Endothelial cell (in vitro differentiated cells): Measurements from ENCODE around the gene TSR3. TPM values are rescaled to one million over a fixed set of nuclear protein-coding genes. Genes with fewer than 3 reads are reported as not detected.
A peak's percentile ranks its signal among the peaks of the same experiment; 100 is the strongest.

Experiments used
- DNase-seq: peaks from one replicate; pipeline ENCODE4 v3.0.0; 2021; ENCODE audit warnings: low spot score
- H3K27ac Mint-ChIP-seq: one replicate; pipeline ENCODE4 v1.8.0; 2021; ENCODE audit warnings: mixed read lengths, inconsistent platforms; ENCODE audit not compliant: unreplicated experiment
- H3K27me3 Mint-ChIP-seq: one replicate; pipeline ENCODE4 v1.8.0; 2021; ENCODE audit warnings: mild to moderate bottlenecking, moderate library complexity, mixed read lengths, inconsistent platforms; ENCODE audit not compliant: unreplicated experiment
- H3K36me3 Mint-ChIP-seq: one replicate; pipeline ENCODE4 v1.8.0; 2021; ENCODE audit warnings: mild to moderate bottlenecking, low read depth, mixed read lengths, inconsistent platforms; ENCODE audit not compliant: unreplicated experiment
- H3K4me1 Mint-ChIP-seq: one replicate; pipeline ENCODE4 v1.8.0; 2021; ENCODE audit warnings: mild to moderate bottlenecking, mixed read lengths, inconsistent platforms; ENCODE audit not compliant: unreplicated experiment
- H3K4me3 Mint-ChIP-seq: one replicate; pipeline ENCODE4 v1.8.0; 2021; ENCODE audit warnings: mild to moderate bottlenecking, mixed read lengths, inconsistent platforms; ENCODE audit not compliant: unreplicated experiment
- H3K9me3 Mint-ChIP-seq: one replicate; pipeline ENCODE4 v1.8.0; 2021; ENCODE audit warnings: mixed read lengths, inconsistent platforms; ENCODE audit not compliant: unreplicated experiment
- CTCF ChIP-seq: fragments of 200-600 bp; sonication (generic); IDR thresholded peaks from one replicate; pipeline ENCODE4 v1.5.0; 2021; ENCODE audit warnings: antibody characterized with exemption; ENCODE audit not compliant: unreplicated experiment
- total RNA-seq: library from RNA; stranded (reverse); fragmentation: NEBNext Ultra II Directional; extraction: Animal tissue kit (Norgen Biotek cat#: 25700); gene quantifications from one replicate; pipeline ENCODE4 v1.2.1, GENCODE V29; 2021; ENCODE audit not compliant: unreplicated experiment

The TSR3 gene
- total RNA-seq, 1 donor from 2014 or later = 68.2 TPM

GRCh38 chr16:1390239-1390779, 38.6 kb upstream of the TSR3 start:
- Mint-ChIP-seq H3K27me3 (peaks cover 2% of the 10 kb centered on the region), H3K27ac (no peak overlapping the region), H3K4me3 (peak overlapping the region; percentile 25), H3K4me1 (no peaks in the 10 kb centered on the region), H3K9me3 (no peaks in the 10 kb centered on the region), H3K36me3 (peaks cover 8% of the 10 kb centered on the region)
- TF ChIP-seq CTCF = no peak
- no peak for DNase-seq

GRCh38 chr16:1389762-1390161, 38.1 kb upstream of the TSR3 start:
- no peak for TF ChIP-seq CTCF
- Mint-ChIP-seq H3K27ac (no peak overlapping the region), H3K4me1 (no peaks in the 10 kb centered on the region)

GRCh38 chr16:1387331-1387730, 35.7 kb upstream of the TSR3 start:
- H3K27me3 Mint-ChIP-seq = peaks cover 2% of the 10 kb centered on the region
- no peak for DNase-seq
- H3K4me1 Mint-ChIP-seq = no peaks in the 10 kb centered on the region
- H3K9me3 Mint-ChIP-seq = no peaks in the 10 kb centered on the region
- no peak overlapping the region for H3K4me3 Mint-ChIP-seq
- no peak for TF ChIP-seq CTCF
- peaks cover 11% of the 10 kb centered on the region for H3K36me3 Mint-ChIP-seq
- H3K27ac Mint-ChIP-seq = no peak overlapping the region

More at GRCh38 chr16:1389762-1390161, 38.1 kb upstream of the TSR3 start:
- peaks cover 10% of the 10 kb centered on the region for H3K36me3 Mint-ChIP-seq
- DNase-seq = no peak
- peaks cover 2% of the 10 kb centered on the region for H3K27me3 Mint-ChIP-seq
- no peak overlapping the region for H3K4me3 Mint-ChIP-seq
- H3K9me3 Mint-ChIP-seq = no peaks in the 10 kb centered on the region

GRCh38 chr16:1385232-1385631, 33.6 kb upstream of the TSR3 start:
- no peak for DNase-seq
- H3K27ac Mint-ChIP-seq = no peak overlapping the region
- no peak overlapping the region for H3K4me3 Mint-ChIP-seq
- TF ChIP-seq CTCF = no peak
- H3K4me1 Mint-ChIP-seq = no peaks in the 10 kb centered on the region
- H3K27me3 Mint-ChIP-seq = peaks cover 4% of the 10 kb centered on the region
- H3K36me3 Mint-ChIP-seq = peaks cover 11% of the 10 kb centered on the region
- H3K9me3 Mint-ChIP-seq = no peaks in the 10 kb centered on the region

GRCh38 chr16:1383556-1383955, 31.9 kb upstream of the TSR3 start:
- Mint-ChIP-seq H3K36me3 (peaks cover 16% of the 10 kb centered on the region), H3K4me3 (no peak overlapping the region), H3K27me3 (peaks cover 6% of the 10 kb centered on the region), H3K27ac (no peak overlapping the region), H3K4me1 (peaks cover 2% of the 10 kb centered on the region), H3K9me3 (no peaks in the 10 kb centered on the region)
- TF ChIP-seq CTCF = no peak
- DNase-seq = no peak
